Upper lobe of left lung (tissue), 4 donors: ENCODE measurements around the gene TNS3.

Experiments
- EP300 ChIP-seq, 4 donors: sonication (generic); formaldehyde crosslinking; IDR thresholded peaks; one replicate each; pipeline ENCODE4 v1.5.1; 2017; ENCODE audit warnings: antibody characterized with exemption in 4 of 4, control low read depth in 2 of 4
- POLR2A ChIP-seq, 4 donors: fragments of 450-650 bp; IDR thresholded peaks; one replicate each; pipeline ENCODE4 v1.5.1; 2016 to 2017; ENCODE audit warnings: antibody characterized with exemption in 4 of 4, mild to moderate bottlenecking in 2 of 4
- TF ChIP-seq, protein P1 (sequence below), 6 experiments: fragments of 450-650 bp in 4 of 6; fragments of 200-600 bp in 2 of 6; sonication (generic) in 2 of 6; IDR thresholded peaks; one replicate each; pipeline ENCODE4 v1.5.1; 2016 to 2019; ENCODE audit warnings: antibody characterized with exemption in 6 of 6

DNA sequence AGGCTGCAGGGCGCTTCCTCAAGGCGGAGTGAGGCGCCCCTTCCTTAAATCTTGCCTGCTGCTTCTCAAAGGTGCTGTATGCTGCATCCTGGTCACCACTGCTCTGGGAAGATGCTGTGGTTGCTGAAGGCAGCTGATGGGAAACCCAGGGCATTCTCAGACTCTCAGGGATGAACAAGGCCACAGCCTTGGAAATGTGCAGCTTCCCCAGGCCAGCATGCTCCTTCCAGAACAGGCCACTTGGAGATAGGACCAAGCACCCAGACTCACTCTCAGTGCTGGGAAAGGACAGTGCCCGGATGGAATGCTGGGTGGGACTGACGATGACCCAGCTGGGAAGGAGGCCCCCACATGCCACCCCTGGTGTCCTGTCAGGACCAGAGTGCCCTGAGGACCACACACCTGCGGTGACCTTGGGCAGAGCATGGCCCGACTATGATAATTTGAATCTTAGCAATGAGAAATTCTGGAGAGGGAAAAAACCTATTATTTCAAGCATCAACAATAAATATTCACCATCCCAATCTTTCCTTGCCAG, 235.5 kb downstream of the TNS3 start:
- no peak for TF ChIP-seq POLR2A (IDR thresholded peaks at IDR 0.05)
- TF ChIP-seq, protein P1, sequence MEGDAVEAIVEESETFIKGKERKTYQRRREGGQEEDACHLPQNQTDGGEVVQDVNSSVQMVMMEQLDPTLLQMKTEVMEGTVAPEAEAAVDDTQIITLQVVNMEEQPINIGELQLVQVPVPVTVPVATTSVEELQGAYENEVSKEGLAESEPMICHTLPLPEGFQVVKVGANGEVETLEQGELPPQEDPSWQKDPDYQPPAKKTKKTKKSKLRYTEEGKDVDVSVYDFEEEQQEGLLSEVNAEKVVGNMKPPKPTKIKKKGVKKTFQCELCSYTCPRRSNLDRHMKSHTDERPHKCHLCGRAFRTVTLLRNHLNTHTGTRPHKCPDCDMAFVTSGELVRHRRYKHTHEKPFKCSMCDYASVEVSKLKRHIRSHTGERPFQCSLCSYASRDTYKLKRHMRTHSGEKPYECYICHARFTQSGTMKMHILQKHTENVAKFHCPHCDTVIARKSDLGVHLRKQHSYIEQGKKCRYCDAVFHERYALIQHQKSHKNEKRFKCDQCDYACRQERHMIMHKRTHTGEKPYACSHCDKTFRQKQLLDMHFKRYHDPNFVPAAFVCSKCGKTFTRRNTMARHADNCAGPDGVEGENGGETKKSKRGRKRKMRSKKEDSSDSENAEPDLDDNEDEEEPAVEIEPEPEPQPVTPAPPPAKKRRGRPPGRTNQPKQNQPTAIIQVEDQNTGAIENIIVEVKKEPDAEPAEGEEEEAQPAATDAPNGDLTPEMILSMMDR (IDR thresholded peaks at IDR 0.05) = no peak
- TF ChIP-seq EP300 (IDR thresholded peaks at IDR 0.05) = no peak
